ENCODE data around the gene ZNF438.

ZNF438 gene

GRCh38 chr10:30835146-30835545 is 196.5 kb downstream of the ZNF438 start:
- TF ChIP-seq GATA2 (IDR thresholded peaks at IDR 0.05; ENCODE audit: low read depth, low read length) (no peak), GATA3 (IDR thresholded peaks at IDR 0.05; ENCODE audit: low read depth, low read length) (no peak)

- TF ChIP-seq GATA2 (IDR thresholded peaks at IDR 0.05; ENCODE audit: low read depth, low read length) = no peak
- no peak for TF ChIP-seq GATA3 (IDR thresholded peaks at IDR 0.05; ENCODE audit: low read depth, low read length)
These were observed 197.0 kb downstream of the ZNF438 start for GRCh38 chr10:30834651-30835050.

GRCh38 chr10:30834153-30834552 is 197.5 kb downstream of the ZNF438 start:
- TF ChIP-seq GATA2 (IDR thresholded peaks at IDR 0.05; ENCODE audit: low read depth, low read length) (no peak), GATA3 (IDR thresholded peaks at IDR 0.05; ENCODE audit: low read depth, low read length) (no peak)

GRCh38 chr10:30833628-30833970 is 198.1 kb downstream of the ZNF438 start:
- TF ChIP-seq GATA3 (IDR thresholded peaks at IDR 0.05; ENCODE audit: low read depth, low read length) (no peak), GATA2 (IDR thresholded peaks at IDR 0.05; ENCODE audit: low read depth, low read length) (no peak)

- TF ChIP-seq GATA3 (IDR thresholded peaks at IDR 0.05; ENCODE audit: low read depth, low read length) = no peak
- TF ChIP-seq GATA2 (IDR thresholded peaks at IDR 0.05; ENCODE audit: low read depth, low read length) = no peak
These were observed 198.7 kb downstream of the ZNF438 start for GRCh38 chr10:30832749-30833627.

GRCh38 chr10:30832001-30832748 is 199.5 kb downstream of the ZNF438 start:
- TF ChIP-seq GATA3 (IDR thresholded peaks at IDR 0.05; ENCODE audit: low read depth, low read length) (0 out of 2 replicates have a peak, but pooled peaks have one; percentile 53), GATA2 (IDR thresholded peaks at IDR 0.05; ENCODE audit: low read depth, low read length) (peak; percentile 78)

- TF ChIP-seq GATA2 (IDR thresholded peaks at IDR 0.05; ENCODE audit: low read depth, low read length) = no peak
- no peak for TF ChIP-seq GATA3 (IDR thresholded peaks at IDR 0.05; ENCODE audit: low read depth, low read length)
These were observed 200.2 kb downstream of the ZNF438 start for GRCh38 chr10:30831426-30831825.

- TF ChIP-seq GATA2 (IDR thresholded peaks at IDR 0.05; ENCODE audit: low read depth, low read length) (no peak), GATA3 (IDR thresholded peaks at IDR 0.05; ENCODE audit: low read depth, low read length) (no peak)
These were observed 201.1 kb downstream of the ZNF438 start for GRCh38 chr10:30830315-30831230.

GRCh38 chr10:30829901-30830300 is 201.8 kb downstream of the ZNF438 start:
- TF ChIP-seq GATA2 (IDR thresholded peaks at IDR 0.05; ENCODE audit: low read depth, low read length) = no peak
- TF ChIP-seq GATA3 (IDR thresholded peaks at IDR 0.05; ENCODE audit: low read depth, low read length) = no peak

- TF ChIP-seq GATA3 (IDR thresholded peaks at IDR 0.05; ENCODE audit: low read depth, low read length) = no peak
- no peak for TF ChIP-seq GATA2 (IDR thresholded peaks at IDR 0.05; ENCODE audit: low read depth, low read length)
These were observed 203.0 kb downstream of the ZNF438 start for GRCh38 chr10:30828680-30829079.

GRCh38 chr10:30828164-30828563 is 203.5 kb downstream of the ZNF438 start:
- TF ChIP-seq GATA2 (IDR thresholded peaks at IDR 0.05; ENCODE audit: low read depth, low read length) (no peak), GATA3 (IDR thresholded peaks at IDR 0.05; ENCODE audit: low read depth, low read length) (no peak)

- TF ChIP-seq GATA2 (IDR thresholded peaks at IDR 0.05; ENCODE audit: low read depth, low read length) (no peak), GATA3 (IDR thresholded peaks at IDR 0.05; ENCODE audit: low read depth, low read length) (no peak)
These were observed 204.0 kb downstream of the ZNF438 start for GRCh38 chr10:30827531-30828120.

- no peak for TF ChIP-seq GATA3 (IDR thresholded peaks at IDR 0.05; ENCODE audit: low read depth, low read length)
- TF ChIP-seq GATA2 (IDR thresholded peaks at IDR 0.05; ENCODE audit: low read depth, low read length) = no peak
These were observed 205.0 kb downstream of the ZNF438 start for GRCh38 chr10:30826679-30827078.

Measured in SH-SY5Y (cell line).